Vagina (tissue), 2 donors: ENCODE measurements around the gene KNCN.

Source experiments
- POLR2A ChIP-seq, 2 donors: fragments of 450-650 bp; IDR thresholded peaks; one replicate each; pipeline ENCODE4 v1.6.1; 2017; ENCODE audit warnings: antibody characterized with exemption in 2 of 2, mild to moderate bottlenecking in 2 of 2, moderate library complexity in 2 of 2
- POLR2AphosphoS5 ChIP-seq, 2 donors: sonication (generic); formaldehyde crosslinking; IDR thresholded peaks; one replicate each; pipeline ENCODE4 v1.9.0; 2017; ENCODE audit warnings: antibody characterized with exemption in 2 of 2, mild to moderate bottlenecking in 2 of 2, low read depth in 1 of 2; ENCODE audit not compliant: insufficient read depth in 1 of 2
- TF ChIP-seq, protein P1 (sequence below), 3 experiments: fragments of 450-650 bp in 2 of 3; fragments of 200-600 bp in 1 of 3; sonication (generic) in 1 of 3; IDR thresholded peaks; one replicate each; pipeline ENCODE4 v1.5.1; 2017 to 2019; ENCODE audit warnings: antibody characterized with exemption in 3 of 3, mild to moderate bottlenecking in 2 of 3, moderate library complexity in 2 of 3

GRCh38 chr1:46552357-46553237, 1.1 kb upstream of the KNCN start:
- TF ChIP-seq POLR2A (IDR thresholded peaks at IDR 0.05): no peak
- TF ChIP-seq, protein P1, sequence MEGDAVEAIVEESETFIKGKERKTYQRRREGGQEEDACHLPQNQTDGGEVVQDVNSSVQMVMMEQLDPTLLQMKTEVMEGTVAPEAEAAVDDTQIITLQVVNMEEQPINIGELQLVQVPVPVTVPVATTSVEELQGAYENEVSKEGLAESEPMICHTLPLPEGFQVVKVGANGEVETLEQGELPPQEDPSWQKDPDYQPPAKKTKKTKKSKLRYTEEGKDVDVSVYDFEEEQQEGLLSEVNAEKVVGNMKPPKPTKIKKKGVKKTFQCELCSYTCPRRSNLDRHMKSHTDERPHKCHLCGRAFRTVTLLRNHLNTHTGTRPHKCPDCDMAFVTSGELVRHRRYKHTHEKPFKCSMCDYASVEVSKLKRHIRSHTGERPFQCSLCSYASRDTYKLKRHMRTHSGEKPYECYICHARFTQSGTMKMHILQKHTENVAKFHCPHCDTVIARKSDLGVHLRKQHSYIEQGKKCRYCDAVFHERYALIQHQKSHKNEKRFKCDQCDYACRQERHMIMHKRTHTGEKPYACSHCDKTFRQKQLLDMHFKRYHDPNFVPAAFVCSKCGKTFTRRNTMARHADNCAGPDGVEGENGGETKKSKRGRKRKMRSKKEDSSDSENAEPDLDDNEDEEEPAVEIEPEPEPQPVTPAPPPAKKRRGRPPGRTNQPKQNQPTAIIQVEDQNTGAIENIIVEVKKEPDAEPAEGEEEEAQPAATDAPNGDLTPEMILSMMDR (IDR thresholded peaks at IDR 0.05): no peak
- TF ChIP-seq POLR2AphosphoS5 (IDR thresholded peaks at IDR 0.05; ENCODE audit: insufficient read depth in 1 of 2, low read depth in 1 of 2): no peak
